ENCODE measurements around the gene HMBS.
"Not testable (repeated sequence)": the region's sequence is repeated elsewhere in the genome, so short reads cannot be mapped to it uniquely, and the experiment has no call there.

The HMBS gene

GRCh38 chr11:119103161-119103664 is 18.5 kb downstream of the HMBS start:
- not testable (repeated sequence) for DNase-seq

GRCh38 chr11:119103793-119104192 is 19.1 kb downstream of the HMBS start:
- DNase-seq: peak; percentile 24

- peak; percentile 56 for DNase-seq
These were observed 22.2 kb downstream of the HMBS start, which contains the start of gene C2CD2L for GRCh38 chr11:119106564-119107537. Gene C2CD2L, plus strand, starts transcription at chr11:119107344. Its CDS starts 398 bp downstream, at chr11:119107742.

- no peak for DNase-seq
These were observed 23.0 kb downstream of the HMBS start for GRCh38 chr11:119107538-119108145.

DNA sequence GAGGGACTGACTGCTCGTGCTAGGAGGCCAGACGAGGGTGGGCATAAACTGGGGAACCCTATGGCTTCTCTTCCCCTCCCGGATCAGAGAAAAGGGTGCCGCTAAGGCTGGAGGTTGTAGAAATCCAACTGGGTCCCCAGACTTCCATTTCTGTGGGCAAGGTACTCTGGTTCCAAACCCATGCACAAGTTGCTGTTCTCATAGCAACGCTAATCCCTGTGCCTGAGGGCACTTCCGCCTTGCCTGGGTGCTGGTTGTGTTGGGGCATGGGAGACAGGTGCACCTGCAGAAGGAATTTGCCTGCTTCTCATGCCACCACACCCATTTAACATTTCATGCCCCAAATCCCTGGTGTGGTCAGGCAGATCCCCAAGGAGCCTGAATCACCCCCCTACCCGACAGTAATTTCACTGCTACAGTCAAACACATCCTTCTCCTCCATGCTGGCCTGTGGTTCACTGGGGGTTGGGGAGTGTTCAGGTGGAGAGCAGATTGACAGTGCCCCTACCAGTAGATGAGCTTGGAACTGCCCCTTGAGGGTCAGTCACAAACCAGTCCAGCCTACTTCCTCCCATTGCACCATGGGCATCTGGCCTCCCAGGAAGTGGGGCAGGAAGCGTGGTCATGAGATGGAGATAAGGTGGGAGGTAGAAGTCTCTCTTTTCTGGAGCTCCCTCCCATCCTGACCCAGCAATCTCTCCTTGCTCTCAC is 23.6 kb downstream of the HMBS start:
- no peak for DNase-seq

DNA sequence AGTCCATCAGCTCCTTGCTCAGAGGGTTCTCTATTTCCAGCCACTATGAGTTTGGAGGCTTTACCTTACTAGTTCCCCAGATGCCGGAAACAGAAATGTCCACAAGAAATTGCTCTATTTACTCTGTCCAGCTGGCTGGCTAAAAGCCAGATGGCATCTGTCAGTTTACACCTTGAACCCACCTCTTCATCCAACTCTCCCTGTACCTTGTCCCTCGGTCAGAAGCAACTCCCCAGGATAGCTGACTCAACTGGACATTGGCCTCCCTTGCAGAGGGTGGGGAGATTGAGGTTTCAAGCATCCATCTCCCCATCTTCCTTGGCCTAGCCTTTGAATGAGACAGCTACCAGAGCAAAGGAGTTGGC is 24.2 kb downstream of the HMBS start:
- no peak for DNase-seq

GRCh38 chr11:119109843-119110242 is 25.2 kb downstream of the HMBS start:
- no peak for DNase-seq

GRCh38 chr11:119110439-119110838 is 25.8 kb downstream of the HMBS start:
- no peak for DNase-seq

- DNase-seq: no peak
These were observed 26.8 kb downstream of the HMBS start for GRCh38 chr11:119111361-119111925.

- no peak for DNase-seq
These were observed 27.8 kb downstream of the HMBS start for GRCh38 chr11:119112314-119113020.

DNA sequence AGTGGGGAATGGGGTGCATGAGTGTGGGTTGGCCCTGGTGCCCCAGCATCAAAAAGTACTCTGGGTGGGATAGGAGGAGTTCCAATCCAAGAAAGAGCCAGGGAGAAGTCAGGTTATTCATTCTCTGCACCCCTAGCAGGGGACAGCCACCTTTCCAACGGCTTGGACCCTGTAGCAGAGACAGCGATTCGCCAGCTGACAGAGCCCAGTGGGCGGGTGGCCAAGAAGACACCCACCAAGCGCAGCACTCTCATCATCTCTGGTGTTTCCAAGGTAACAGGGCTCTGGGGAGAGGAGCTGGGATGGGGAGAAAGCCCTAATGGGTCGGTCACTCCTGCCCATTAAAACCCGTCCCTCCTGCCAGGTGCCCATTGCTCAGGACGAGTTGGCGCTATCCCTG is 29.0 kb downstream of the HMBS start:
- no peak for DNase-seq

GRCh38 chr11:119114351-119114750 is 29.7 kb downstream of the HMBS start:
- no peak for DNase-seq

DNA sequence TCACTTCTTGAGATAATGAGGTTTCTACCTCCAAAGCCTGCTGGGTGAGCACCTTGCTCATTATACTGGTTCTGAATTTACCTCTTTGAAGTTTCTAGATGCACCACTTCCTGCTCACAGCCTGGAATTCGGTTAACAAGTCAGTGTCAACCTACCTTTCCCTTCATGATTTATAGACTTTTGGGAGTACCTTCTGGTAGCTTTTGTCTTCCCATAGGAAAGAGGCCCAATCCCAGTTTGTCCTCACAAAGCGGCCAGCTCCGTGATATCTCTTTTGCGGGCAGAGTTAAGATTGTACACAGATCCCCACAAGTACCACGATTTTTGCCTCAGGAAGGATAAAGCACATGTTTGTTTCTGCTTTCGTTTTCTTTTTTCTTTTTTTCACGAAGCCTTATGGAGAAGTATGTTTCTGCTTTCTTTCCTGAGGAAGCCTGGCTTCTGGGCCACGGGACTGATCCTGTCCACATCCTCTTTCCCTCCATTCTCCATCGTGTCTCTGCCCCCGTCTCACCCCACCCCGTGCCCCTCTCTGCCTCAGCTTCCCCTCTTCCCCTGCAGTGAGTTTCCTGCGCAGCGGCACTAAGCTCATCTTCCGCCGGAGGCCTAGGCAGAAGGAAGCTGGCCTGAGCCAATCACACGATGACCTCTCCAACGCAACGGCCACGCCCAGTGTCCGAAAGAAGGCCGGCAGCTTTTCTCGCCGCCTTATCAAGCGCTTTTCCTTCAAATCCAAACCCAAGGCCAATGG is 31.0 kb downstream of the HMBS start:
- DNase-seq: no peak

- no peak for DNase-seq
These were observed 31.5 kb downstream of the HMBS start for GRCh38 chr11:119116235-119116594.

- DNase-seq: no peak
These were observed 31.9 kb downstream of the HMBS start for GRCh38 chr11:119116601-119117000.

DNA sequence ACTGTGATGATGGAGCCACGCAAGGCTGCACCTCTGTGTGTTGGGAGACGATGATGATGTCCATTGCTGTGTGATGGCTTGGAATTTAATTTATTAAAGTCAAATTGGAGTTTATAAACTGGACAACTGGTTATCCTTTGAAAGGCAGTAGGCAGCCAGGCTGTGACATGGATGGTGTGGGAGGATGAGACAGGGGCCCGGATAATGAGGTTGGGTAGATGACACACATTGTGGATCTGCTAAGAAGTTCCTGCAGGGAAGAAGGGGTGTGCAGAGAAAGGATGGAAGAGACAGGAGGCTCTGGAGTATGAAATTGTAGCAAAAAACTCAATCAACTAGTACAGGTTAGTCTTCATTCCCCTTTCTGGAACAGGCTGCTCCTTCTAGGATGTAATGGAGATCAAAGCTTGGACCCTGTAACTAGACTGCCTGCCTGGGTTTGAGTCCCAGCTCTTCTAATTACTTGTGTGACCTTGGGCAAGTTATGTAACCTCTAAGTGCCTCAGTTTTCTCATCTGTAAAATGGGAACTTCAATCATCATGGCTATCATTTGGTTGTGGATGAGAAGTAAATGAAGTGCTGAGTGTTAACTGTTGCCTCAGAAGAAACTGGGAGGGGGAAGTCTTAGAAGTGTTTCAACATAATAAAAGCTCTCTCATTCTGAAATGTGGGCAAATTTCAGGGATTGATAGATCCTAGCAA is 32.5 kb downstream of the HMBS start:
- DNase-seq: no peak

- DNase-seq: no peak
These were observed 33.5 kb downstream of the HMBS start for GRCh38 chr11:119118227-119118626.

DNA sequence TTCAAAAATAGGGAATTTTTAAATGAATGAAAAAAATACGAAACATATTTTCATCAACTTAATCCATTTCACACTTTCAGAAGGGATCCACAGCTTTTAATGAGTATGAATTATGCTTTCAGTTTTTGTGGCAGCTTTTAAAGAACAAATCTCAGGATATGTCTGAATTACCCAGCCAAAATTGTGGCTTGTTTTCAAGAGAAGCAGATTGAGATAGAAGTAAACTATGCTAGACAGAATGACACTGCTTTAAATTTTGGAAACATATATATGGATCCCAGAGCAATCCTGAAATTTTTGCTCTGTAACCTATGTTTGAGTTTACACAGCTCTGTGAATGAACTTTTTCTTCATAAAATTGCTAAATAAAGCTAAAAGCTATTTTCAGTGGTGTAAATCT is 34.3 kb downstream of the HMBS start:
- DNase-seq: no peak

GRCh38 chr11:119120639-119121007 is 35.9 kb downstream of the HMBS start:
- peak; percentile 65 for DNase-seq

DNA sequence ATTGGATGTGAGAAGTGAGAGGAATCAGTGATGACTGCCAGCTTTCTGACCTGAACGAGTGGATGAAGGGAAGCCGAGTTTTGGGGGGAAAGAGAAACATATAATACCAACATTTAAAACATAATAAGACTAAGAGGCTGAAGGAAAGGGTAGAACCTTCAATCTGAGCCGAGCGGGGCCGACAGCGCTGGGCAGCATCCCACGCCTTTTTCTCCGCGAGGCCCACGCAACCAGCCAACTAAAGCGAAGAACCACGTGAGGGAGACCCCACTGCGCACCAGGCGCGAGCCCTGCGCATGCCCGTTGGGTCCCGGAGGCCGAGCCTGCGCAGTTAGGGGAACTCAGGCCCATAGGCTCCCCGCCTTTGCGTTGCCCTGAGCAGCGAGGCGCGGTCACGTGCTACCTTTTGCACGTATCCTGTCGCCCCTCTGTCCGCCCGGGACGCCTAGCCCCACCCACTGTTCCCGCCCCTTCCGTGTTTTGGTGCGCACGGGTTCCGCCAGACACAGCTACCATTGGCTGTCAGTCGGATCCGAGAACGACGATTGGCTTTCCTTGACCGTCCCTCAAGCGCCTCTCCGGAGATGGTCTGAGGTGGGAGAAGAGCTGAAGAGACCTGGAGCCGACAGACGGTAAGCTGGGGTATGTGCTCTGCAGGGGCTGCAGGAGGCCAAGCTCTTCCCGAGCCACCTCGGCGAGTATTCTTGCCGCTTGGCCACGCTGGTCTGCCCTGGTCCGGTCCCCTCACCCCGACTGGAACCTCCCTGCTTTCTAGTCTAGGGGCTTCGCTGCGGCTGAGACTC is 36.5 kb downstream of the HMBS start, which contains the start of gene HINFP:
Gene HINFP (plus strand): TSS at position 573 of the 803 bp plus-strand sequence. CDS start 5,365 bp downstream, outside the sequence.
- DNase-seq: peak; percentile 95
